Smooth muscle cell (in vitro differentiated cells): ENCODE data around the gene RNGTT. TPM values are rescaled to one million over a fixed set of nuclear protein-coding genes. Genes with fewer than 3 reads are reported as not detected.

Experiments used
- DNase-seq: peaks from one replicate; lab custom pipeline; 2025; ENCODE audit not compliant: unreplicated experiment; lab: John Stamatoyannopoulos, UW
- H2AFZ ChIP-seq: fragments of 200-600 bp; sonication (generic); 2 replicates; pipeline ENCODE4 v1.6.0; 2016; ENCODE audit warnings: antibody characterized with exemption, low read depth, mild to moderate bottlenecking
- H3F3A ChIP-seq: fragments of 200-600 bp; sonication (generic); 2 replicates; pipeline ENCODE4 v1.6.0; 2017; ENCODE audit warnings: antibody characterized with exemption, low read depth
- H3K27ac ChIP-seq: fragments of 200-600 bp; sonication (generic); 2 replicates; pipeline ENCODE4 v1.5.1; 2016; ENCODE audit warnings: low read depth, mild to moderate bottlenecking
- H3K27me3 ChIP-seq: fragments of 200-600 bp; sonication (generic); 2 replicates; pipeline ENCODE4 v1.6.1; 2016; ENCODE audit warnings: low read depth, mild to moderate bottlenecking
- H3K36me3 ChIP-seq: fragments of 200-600 bp; sonication (generic); 2 replicates; pipeline ENCODE4 v1.5.1; 2016; ENCODE audit warnings: low read depth
- H3K4me1 ChIP-seq: fragments of 200-600 bp; sonication (generic); 2 replicates; pipeline ENCODE4 v1.5.1; 2016; ENCODE audit warnings: low read depth
- H3K4me2 ChIP-seq: fragments of 200-600 bp; sonication (generic); 2 replicates; pipeline ENCODE4 v1.6.0; 2016; ENCODE audit warnings: mild to moderate bottlenecking
- H3K4me3 ChIP-seq: fragments of 200-600 bp; sonication (generic); 2 replicates; pipeline ENCODE4 v1.5.1; 2016; ENCODE audit warnings: mild to moderate bottlenecking
- H3K79me2 ChIP-seq: fragments of 200-600 bp; sonication (generic); 2 replicates; pipeline ENCODE4 v1.6.0; 2016; ENCODE audit warnings: low read depth, mild to moderate bottlenecking
- H3K9ac ChIP-seq: fragments of 200-600 bp; sonication (generic); 2 replicates; pipeline ENCODE4 v1.6.0; 2016; ENCODE audit warnings: low read depth
- H3K9me3 ChIP-seq: fragments of 200-600 bp; sonication (generic); replicated peaks from 2 replicates; pipeline ENCODE4 v1.5.1; 2016; ENCODE audit warnings: low read depth
- H4K20me1 ChIP-seq: fragments of 200-600 bp; sonication (generic); 2 replicates; pipeline ENCODE4 v1.6.0; 2016; ENCODE audit warnings: low read depth
- WGBS: methylation state at CpG from one replicate; pipeline ENCODE4 v1.1.7; 2016; ENCODE audit warnings: low lambda C conversion rate; 5-methylcytosine and 5-hydroxymethylcytosine counted together
- polyA plus RNA-seq: library from polyadenylated mRNA; unstranded; fragments of >200 nt; fragmentation: Nextera tagmentation; extraction: Ambion mirVana; gene quantifications from 2 replicates; pipeline ENCODE4 v1.2.1, GENCODE V29; 2016
- total RNA-seq: library from RNA; depleted of rRNA; stranded (reverse); fragments of >200 nt; gene quantifications from 2 replicates; pipeline ENCODE4 v1.2.3, GENCODE V29; 2014
- TF ChIP-seq, protein P1 (sequence below): fragments of 200-600 bp; sonication (generic); IDR thresholded peaks from 2 replicates; pipeline ENCODE4 v1.5.1; 2017; ENCODE audit warnings: borderline replicate concordance, mild to moderate bottlenecking, antibody characterized with exemption; ENCODE audit not compliant: insufficient read depth, poor library complexity, severe bottlenecking

RNGTT gene
- total and polyA plus RNA-seq, 2 experiments from 2014 or later: 7.5 to 22.7 TPM

DNA sequence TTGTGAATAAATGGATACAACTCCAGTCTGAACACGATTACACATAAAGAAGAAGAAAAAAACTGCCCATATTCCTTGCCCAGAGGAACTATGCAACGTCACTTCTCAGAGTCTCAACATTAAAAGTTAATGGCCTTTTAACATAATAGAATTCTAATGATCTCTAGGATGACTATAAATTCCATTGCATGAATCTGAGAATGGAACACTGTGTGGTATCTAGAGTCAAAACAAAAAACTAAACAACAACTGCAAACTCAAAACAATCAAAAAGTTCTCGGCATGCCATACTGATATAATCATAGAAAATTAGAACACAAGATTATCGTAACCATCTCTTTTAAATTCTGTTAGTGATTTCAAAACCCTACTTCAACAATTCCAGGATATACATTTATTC is 283.6 kb downstream of the RNGTT start:
- TF ChIP-seq, protein P1, sequence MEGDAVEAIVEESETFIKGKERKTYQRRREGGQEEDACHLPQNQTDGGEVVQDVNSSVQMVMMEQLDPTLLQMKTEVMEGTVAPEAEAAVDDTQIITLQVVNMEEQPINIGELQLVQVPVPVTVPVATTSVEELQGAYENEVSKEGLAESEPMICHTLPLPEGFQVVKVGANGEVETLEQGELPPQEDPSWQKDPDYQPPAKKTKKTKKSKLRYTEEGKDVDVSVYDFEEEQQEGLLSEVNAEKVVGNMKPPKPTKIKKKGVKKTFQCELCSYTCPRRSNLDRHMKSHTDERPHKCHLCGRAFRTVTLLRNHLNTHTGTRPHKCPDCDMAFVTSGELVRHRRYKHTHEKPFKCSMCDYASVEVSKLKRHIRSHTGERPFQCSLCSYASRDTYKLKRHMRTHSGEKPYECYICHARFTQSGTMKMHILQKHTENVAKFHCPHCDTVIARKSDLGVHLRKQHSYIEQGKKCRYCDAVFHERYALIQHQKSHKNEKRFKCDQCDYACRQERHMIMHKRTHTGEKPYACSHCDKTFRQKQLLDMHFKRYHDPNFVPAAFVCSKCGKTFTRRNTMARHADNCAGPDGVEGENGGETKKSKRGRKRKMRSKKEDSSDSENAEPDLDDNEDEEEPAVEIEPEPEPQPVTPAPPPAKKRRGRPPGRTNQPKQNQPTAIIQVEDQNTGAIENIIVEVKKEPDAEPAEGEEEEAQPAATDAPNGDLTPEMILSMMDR: no peak
- Histone ChIP-seq H3K9me3 (no peaks in the 10 kb centered on the region), H3K4me3 (no peak overlapping the region), H3K4me1 (no peaks in the 10 kb centered on the region), H2AFZ (no peak overlapping the region), H3K9ac (no peak overlapping the region), H3K79me2 (no peaks in the 10 kb centered on the region), H3K4me2 (no peak overlapping the region), H3F3A (no peaks in the 10 kb centered on the region), H3K27ac (no peak overlapping the region), H3K36me3 (no peaks in the 10 kb centered on the region), H4K20me1 (peaks cover 9% of the 10 kb centered on the region), H3K27me3 (no peaks in the 10 kb centered on the region)
- 94% methylated on average over 4 of the region's 4 CpGs for WGBS
- DNase-seq: no peak

DNA sequence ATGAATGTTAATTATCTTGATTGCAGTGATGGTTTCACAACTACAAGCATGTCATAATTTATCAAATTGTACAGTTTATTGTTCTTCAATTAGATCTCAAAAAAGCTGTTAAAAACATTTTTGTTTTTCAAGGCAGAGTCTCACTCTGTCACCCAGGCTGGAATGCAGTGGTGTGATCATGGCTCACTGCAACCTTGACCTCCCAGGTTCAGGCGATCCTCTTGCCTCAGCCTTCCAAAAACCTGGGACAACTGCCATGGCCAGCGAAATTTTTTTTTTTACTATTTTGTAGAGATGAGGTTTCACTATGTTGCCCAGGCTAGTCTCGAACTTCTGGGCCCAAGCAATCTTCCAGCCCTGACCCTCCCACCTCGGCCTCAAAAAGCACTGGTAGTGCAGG is 286.1 kb downstream of the RNGTT start:
- Histone ChIP-seq H3K27me3 (no peaks in the 10 kb centered on the region), H3K27ac (no peak overlapping the region), H3K4me2 (no peak overlapping the region), H3K4me3 (no peak overlapping the region), H3K79me2 (no peaks in the 10 kb centered on the region), H3K9me3 (no peaks in the 10 kb centered on the region), H3K9ac (no peak overlapping the region), H3K4me1 (no peaks in the 10 kb centered on the region), H3K36me3 (peaks cover 3% of the 10 kb centered on the region), H3F3A (no peaks in the 10 kb centered on the region), H2AFZ (no peak overlapping the region), H4K20me1 (peaks cover 2% of the 10 kb centered on the region)
- DNase-seq: no peak
- TF ChIP-seq, protein P1: no peak
- WGBS: 95% methylated on average over 4 of the region's 4 CpGs

DNA sequence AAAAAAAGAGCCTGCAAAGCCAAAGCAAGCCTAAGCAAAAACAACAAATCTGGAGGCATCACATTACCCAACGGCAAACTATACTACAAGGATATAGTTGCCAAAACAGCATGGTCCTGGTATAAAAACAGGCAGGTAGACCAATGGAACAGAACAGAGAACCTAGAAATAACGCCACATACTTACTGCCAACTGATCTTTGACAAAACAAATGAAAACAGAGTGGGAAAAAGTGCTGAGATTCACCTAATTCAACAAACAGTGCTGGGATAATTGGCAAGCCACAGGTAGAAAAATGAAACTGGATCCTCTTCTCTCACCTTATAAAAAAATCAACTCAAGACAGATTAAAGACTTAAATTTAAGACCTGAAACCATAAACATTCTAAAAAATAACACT is 291.8 kb downstream of the RNGTT start:
- no peak for DNase-seq
- no peaks in the 10 kb centered on the region for H3K27me3 ChIP-seq
- peaks cover 12% of the 10 kb centered on the region for H3K9me3 ChIP-seq
- no peak overlapping the region for H3K4me3 ChIP-seq
- no peak overlapping the region for H3K4me2 ChIP-seq
- no peak overlapping the region for H3K9ac ChIP-seq
- TF ChIP-seq, protein P1: no peak
- H4K20me1 ChIP-seq: no peaks in the 10 kb centered on the region
- H3K79me2 ChIP-seq: no peaks in the 10 kb centered on the region
- 98% methylated on average over 2 of the region's 2 CpGs for WGBS
- H3F3A ChIP-seq: no peaks in the 10 kb centered on the region
- H3K4me1 ChIP-seq: no peaks in the 10 kb centered on the region
- no peak overlapping the region for H3K27ac ChIP-seq
- H2AFZ ChIP-seq: no peak overlapping the region
- peaks cover 3% of the 10 kb centered on the region for H3K36me3 ChIP-seq

DNA sequence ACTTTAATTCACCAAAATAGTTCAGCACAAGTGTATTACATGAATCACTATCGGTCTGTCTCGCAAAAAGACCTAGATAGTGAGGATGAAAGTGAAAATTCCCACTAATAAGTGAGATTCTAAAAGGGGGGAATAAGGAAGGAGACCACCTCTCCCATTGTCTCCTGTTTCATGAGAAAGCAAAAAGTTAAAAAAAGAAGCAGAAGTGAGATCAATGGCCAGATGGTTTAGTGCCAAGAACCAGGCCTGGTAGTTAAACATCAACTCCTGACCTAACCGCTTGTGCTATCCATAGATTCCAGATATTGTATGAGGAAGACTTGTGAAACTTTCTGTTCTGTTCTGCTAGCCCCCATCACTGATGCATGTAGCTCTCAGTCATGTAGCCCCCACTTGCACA is 293.0 kb downstream of the RNGTT start:
- no peak overlapping the region for H3K4me2 ChIP-seq
- H3K27ac ChIP-seq: no peak overlapping the region
- H3K9me3 ChIP-seq: peaks cover 12% of the 10 kb centered on the region
- H3K9ac ChIP-seq: no peak overlapping the region
- 95% methylated on average over 3 of the region's 3 CpGs for WGBS
- TF ChIP-seq, protein P1: no peak
- no peaks in the 10 kb centered on the region for H3K27me3 ChIP-seq
- H3K79me2 ChIP-seq: no peaks in the 10 kb centered on the region
- peaks cover 3% of the 10 kb centered on the region for H3K36me3 ChIP-seq
- no peaks in the 10 kb centered on the region for H3K4me1 ChIP-seq
- H3K4me3 ChIP-seq: no peak overlapping the region
- no peak overlapping the region for H2AFZ ChIP-seq
- no peaks in the 10 kb centered on the region for H4K20me1 ChIP-seq
- DNase-seq: no peak
- H3F3A ChIP-seq: no peaks in the 10 kb centered on the region
